ENCODE measurements around the gene ST3GAL3. TPM values are rescaled to one million over a fixed set of nuclear protein-coding genes. Genes with fewer than 3 reads are reported as not detected.

The ST3GAL3 gene
- total and polyA plus RNA-seq, 2 of the 13 experiments (the other 11 are each of a cell fraction or from before 2014, with no cell fraction given): 5.1 to 8.1 TPM

GRCh38 chr1:43841321-43842174, 134.2 kb downstream of the ST3GAL3 start:
- intact Hi-C loops (cut with micrococcal nuclease; ENCODE audit: unreplicated experiment): no loop called here
- Histone ChIP-seq H4K20me1 (ENCODE audit: insufficient read depth, low read length) (no peaks in the 10 kb centered on the region), H3K9ac (ENCODE audit: insufficient read depth, low read depth, low read length) (no peak overlapping the region), H3K9me3 (ENCODE audit: low read length) (no peaks in the 10 kb centered on the region), H3K4me2 (ENCODE audit: low read depth, low read length) (no peak overlapping the region), H3K4me1 (ENCODE audit: insufficient read depth, low read length) (peaks cover 4% of the 10 kb centered on the region), H3K79me2 (ENCODE audit: insufficient read depth, low read length) (no peaks in the 10 kb centered on the region), H2AFZ (ENCODE audit: low read length) (no peak overlapping the region), H3K4me3 (replicated peaks in 1 of 3; ENCODE audit: insufficient read depth in 1 of 3, low read depth in 2 of 3, low read length in 3 of 3) (no peak overlapping the region), H3K27me3 (ENCODE audit: control insufficient read depth in 1 of 2, insufficient read depth in 2 of 2, low read length in 2 of 2) (no peaks in the 10 kb centered on the region), H3K36me3 (replicated peaks in 1 of 2; ENCODE audit: control insufficient read depth in 1 of 2, insufficient read depth in 2 of 2, low read length in 2 of 2) (peaks cover 1 to 28% of the 10 kb centered on the region in 2 experiments; a peak in 3 of 5 replicates), H3K27ac (ENCODE audit: extremely low read length, insufficient read depth, low read length) (no peak overlapping the region)
- ChIA-PET CTCF (ENCODE audit: low intra/inter-chr PET ratio, low total read pairs) (no interaction called here), POLR2A (no interaction called here)
- no peak for FAIRE-seq
- DNase-seq (ENCODE audit: low spot score): no peak
- in situ Hi-C loops (cut with HindIII; ENCODE audit: extremely low pct_ligation_motif_present, low pct_unique_long_range_greater_than_20kb): no loop called here
- BruUV-seq (replicated peaks): no TSS peak
- ATAC-seq: no peak
- WGBS (ENCODE audit: low lambda C conversion rate): 88% methylated on average over 1 of the region's 1 CpG
- TF ChIP-seq ZNF747 (CRISPR knock-in tag; IDR thresholded peaks at IDR 0.05; ENCODE audit: borderline replicate concordance) (no peak), ZNF816 (CRISPR knock-in tag; IDR thresholded peaks at IDR 0.05; ENCODE audit: borderline replicate concordance) (no peak), YEATS4 (CRISPR knock-in tag; IDR thresholded peaks at IDR 0.05; ENCODE audit: borderline replicate concordance) (no peak), MLXIP (CRISPR knock-in tag; IDR thresholded peaks at IDR 0.05; ENCODE audit: borderline replicate concordance) (no peak), ZZZ3 (CRISPR knock-in tag; IDR thresholded peaks at IDR 0.05; ENCODE audit: borderline replicate concordance) (no peak), MBNL3 (CRISPR knock-in tag; conservative IDR thresholded peaks at IDR 0.05) (no peak)
- TF ChIP-seq, protein P1, sequence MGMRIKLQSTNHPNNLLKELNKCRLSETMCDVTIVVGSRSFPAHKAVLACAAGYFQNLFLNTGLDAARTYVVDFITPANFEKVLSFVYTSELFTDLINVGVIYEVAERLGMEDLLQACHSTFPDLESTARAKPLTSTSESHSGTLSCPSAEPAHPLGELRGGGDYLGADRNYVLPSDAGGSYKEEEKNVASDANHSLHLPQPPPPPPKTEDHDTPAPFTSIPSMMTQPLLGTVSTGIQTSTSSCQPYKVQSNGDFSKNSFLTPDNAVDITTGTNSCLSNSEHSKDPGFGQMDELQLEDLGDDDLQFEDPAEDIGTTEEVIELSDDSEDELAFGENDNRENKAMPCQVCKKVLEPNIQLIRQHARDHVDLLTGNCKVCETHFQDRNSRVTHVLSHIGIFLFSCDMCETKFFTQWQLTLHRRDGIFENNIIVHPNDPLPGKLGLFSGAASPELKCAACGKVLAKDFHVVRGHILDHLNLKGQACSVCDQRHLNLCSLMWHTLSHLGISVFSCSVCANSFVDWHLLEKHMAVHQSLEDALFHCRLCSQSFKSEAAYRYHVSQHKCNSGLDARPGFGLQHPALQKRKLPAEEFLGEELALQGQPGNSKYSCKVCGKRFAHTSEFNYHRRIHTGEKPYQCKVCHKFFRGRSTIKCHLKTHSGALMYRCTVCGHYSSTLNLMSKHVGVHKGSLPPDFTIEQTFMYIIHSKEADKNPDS (CRISPR knock-in tag; IDR thresholded peaks at IDR 0.05): no peak

Data from HepG2 (cell line).